Neural progenitor cell (in vitro differentiated cells): Measurements from ENCODE around the gene PIGK. TPM values are rescaled to one million over a fixed set of nuclear protein-coding genes. Genes with fewer than 3 reads are reported as not detected.

Experiments used
- DNase-seq: peaks from one replicate; pipeline ENCODE4 v3.0.0-alpha.2; 2016; ENCODE audit warnings: low spot score
- H2AFZ ChIP-seq: fragments of 200-600 bp; sonication (generic); replicated peaks from 2 replicates; pipeline ENCODE4 v1.6.1; 2016; ENCODE audit warnings: antibody characterized with exemption
- H3F3A ChIP-seq: fragments of 200-600 bp; sonication (generic); 2 replicates; pipeline ENCODE4 v1.6.1; 2016; ENCODE audit warnings: antibody characterized with exemption, low read depth
- H3K27ac ChIP-seq: fragments of 200-600 bp; sonication (generic); 2 replicates; pipeline ENCODE4 v1.5.1; 2016; ENCODE audit warnings: mild to moderate bottlenecking
- H3K27me3 ChIP-seq: fragments of 200-600 bp; sonication (generic); 2 replicates; pipeline ENCODE4 v1.6.1; 2016; ENCODE audit warnings: mild to moderate bottlenecking, moderate library complexity
- H3K36me3 ChIP-seq: fragments of 200-600 bp; sonication (generic); 2 replicates; pipeline ENCODE4 v1.5.1; 2016
- H3K4me1 ChIP-seq: fragments of 200-600 bp; sonication (generic); 2 replicates; pipeline ENCODE4 v1.6.1; 2016; ENCODE audit warnings: mixed run types
- H3K4me2 ChIP-seq: fragments of 200-600 bp; sonication (generic); 2 replicates; pipeline ENCODE4 v1.6.1; 2016
- H3K4me3 ChIP-seq: fragments of 200-600 bp; sonication (generic); 2 replicates; pipeline ENCODE4 v1.5.1; 2016
- H3K79me2 ChIP-seq: fragments of 200-600 bp; sonication (generic); 2 replicates; pipeline ENCODE4 v1.6.1; 2016; ENCODE audit warnings: low read depth
- H3K9ac ChIP-seq: fragments of 200-600 bp; sonication (generic); 2 replicates; pipeline ENCODE4 v1.6.1; 2016
- H3K9me3 ChIP-seq: fragments of 200-600 bp; sonication (generic); 2 replicates; pipeline ENCODE4 v1.5.1; 2016; ENCODE audit warnings: low read depth
- H4K20me1 ChIP-seq: fragments of 200-600 bp; sonication (generic); 2 replicates; pipeline ENCODE4 v1.6.1; 2016; ENCODE audit warnings: low read depth
- H3K27ac Mint-ChIP-seq: 3 replicates; pipeline ENCODE4 v1.8.0; 2021; ENCODE audit warnings: mixed read lengths
- H3K27me3 Mint-ChIP-seq: 2 replicates; pipeline ENCODE4 v1.8.0; 2022; ENCODE audit warnings: low read depth, mild to moderate bottlenecking, inconsistent platforms, moderate library complexity, mixed read lengths; ENCODE audit not compliant: insufficient read depth
- H3K36me3 Mint-ChIP-seq: 3 replicates; pipeline ENCODE4 v1.8.0; 2021; ENCODE audit warnings: mixed read lengths
- H3K4me1 Mint-ChIP-seq: 3 replicates; pipeline ENCODE4 v1.8.0; 2021; ENCODE audit warnings: mixed read lengths
- H3K4me3 Mint-ChIP-seq: 3 replicates; pipeline ENCODE4 v1.8.0; 2021; ENCODE audit warnings: mild to moderate bottlenecking, moderate library complexity, mixed read lengths
- H3K9me3 Mint-ChIP-seq: 3 replicates; pipeline ENCODE4 v1.8.0; 2020; ENCODE audit warnings: mixed read lengths
- EZH2 ChIP-seq: fragments of 200-600 bp; sonication (generic); IDR thresholded peaks from 2 replicates; pipeline ENCODE4 v1.6.1; 2017; ENCODE audit warnings: antibody characterized with exemption, mild to moderate bottlenecking, moderate library complexity
- EZH2phosphoT487 ChIP-seq: fragments of 200-600 bp; sonication (generic); IDR thresholded peaks from 2 replicates; pipeline ENCODE4 v1.6.1; 2017; ENCODE audit warnings: antibody characterized with exemption
- total RNA-seq: library from RNA; depleted of rRNA; stranded (reverse); fragments of >200 nt; gene quantifications from 2 replicates; pipeline ENCODE4 v1.2.3, GENCODE V29; 2015; ENCODE audit warnings: low replicate concordance
- TF ChIP-seq, protein P1 (sequence below): fragments of 200-600 bp; sonication (generic); IDR thresholded peaks from 2 replicates; pipeline ENCODE4 v1.5.1; 2017; ENCODE audit warnings: antibody characterized with exemption, mild to moderate bottlenecking

PIGK gene
- total RNA-seq, 1 donor from 2014 or later: 44.1 TPM

DNA sequence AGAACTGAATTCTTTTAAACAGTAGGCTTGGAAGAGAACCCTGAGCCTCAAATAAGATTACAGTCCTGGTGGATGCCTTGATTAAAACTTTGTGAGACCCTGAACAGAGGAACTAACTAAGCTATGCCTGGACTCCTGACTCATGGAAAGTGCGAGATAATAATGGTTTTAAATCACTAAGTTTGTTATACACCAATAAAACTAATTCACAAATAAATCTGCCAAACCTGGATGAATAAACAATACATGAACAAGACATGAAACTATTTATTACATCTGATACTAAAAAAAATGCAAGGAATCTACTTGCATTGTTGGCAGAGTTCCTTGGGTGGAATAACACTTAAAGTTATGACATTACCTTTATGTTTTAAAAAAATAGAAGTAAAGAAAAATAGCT is 118.4 kb downstream of the PIGK start:
- no peak overlapping the region for H3K27ac Mint-ChIP-seq
- H3K36me3 Mint-ChIP-seq: peaks cover 5% of the 10 kb centered on the region
- H3K4me2 ChIP-seq: peak overlapping the region; percentile 53
- no peaks in the 10 kb centered on the region for H4K20me1 ChIP-seq
- H3K27ac ChIP-seq: peak overlapping the region; percentile 54
- TF ChIP-seq, protein P1, sequence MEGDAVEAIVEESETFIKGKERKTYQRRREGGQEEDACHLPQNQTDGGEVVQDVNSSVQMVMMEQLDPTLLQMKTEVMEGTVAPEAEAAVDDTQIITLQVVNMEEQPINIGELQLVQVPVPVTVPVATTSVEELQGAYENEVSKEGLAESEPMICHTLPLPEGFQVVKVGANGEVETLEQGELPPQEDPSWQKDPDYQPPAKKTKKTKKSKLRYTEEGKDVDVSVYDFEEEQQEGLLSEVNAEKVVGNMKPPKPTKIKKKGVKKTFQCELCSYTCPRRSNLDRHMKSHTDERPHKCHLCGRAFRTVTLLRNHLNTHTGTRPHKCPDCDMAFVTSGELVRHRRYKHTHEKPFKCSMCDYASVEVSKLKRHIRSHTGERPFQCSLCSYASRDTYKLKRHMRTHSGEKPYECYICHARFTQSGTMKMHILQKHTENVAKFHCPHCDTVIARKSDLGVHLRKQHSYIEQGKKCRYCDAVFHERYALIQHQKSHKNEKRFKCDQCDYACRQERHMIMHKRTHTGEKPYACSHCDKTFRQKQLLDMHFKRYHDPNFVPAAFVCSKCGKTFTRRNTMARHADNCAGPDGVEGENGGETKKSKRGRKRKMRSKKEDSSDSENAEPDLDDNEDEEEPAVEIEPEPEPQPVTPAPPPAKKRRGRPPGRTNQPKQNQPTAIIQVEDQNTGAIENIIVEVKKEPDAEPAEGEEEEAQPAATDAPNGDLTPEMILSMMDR: no peak
- TF ChIP-seq EZH2phosphoT487: no peak
- TF ChIP-seq EZH2: no peak
- no peak for DNase-seq
- no peaks in the 10 kb centered on the region for H3K36me3 ChIP-seq
- peaks cover 9% of the 10 kb centered on the region for H3K4me1 Mint-ChIP-seq
- H2AFZ ChIP-seq: no peak overlapping the region
- H3K27me3 ChIP-seq: no peaks in the 10 kb centered on the region
- H3K4me1 ChIP-seq: peaks cover 14% of the 10 kb centered on the region
- H3K9ac ChIP-seq: no peak overlapping the region
- H3K9me3 Mint-ChIP-seq: peaks cover 3% of the 10 kb centered on the region
- no peak overlapping the region for H3K4me3 Mint-ChIP-seq
- no peaks in the 10 kb centered on the region for H3F3A ChIP-seq
- H3K4me3 ChIP-seq: no peak overlapping the region
- no peaks in the 10 kb centered on the region for H3K9me3 ChIP-seq
- peaks cover 2% of the 10 kb centered on the region for H3K27me3 Mint-ChIP-seq
- no peaks in the 10 kb centered on the region for H3K79me2 ChIP-seq

DNA sequence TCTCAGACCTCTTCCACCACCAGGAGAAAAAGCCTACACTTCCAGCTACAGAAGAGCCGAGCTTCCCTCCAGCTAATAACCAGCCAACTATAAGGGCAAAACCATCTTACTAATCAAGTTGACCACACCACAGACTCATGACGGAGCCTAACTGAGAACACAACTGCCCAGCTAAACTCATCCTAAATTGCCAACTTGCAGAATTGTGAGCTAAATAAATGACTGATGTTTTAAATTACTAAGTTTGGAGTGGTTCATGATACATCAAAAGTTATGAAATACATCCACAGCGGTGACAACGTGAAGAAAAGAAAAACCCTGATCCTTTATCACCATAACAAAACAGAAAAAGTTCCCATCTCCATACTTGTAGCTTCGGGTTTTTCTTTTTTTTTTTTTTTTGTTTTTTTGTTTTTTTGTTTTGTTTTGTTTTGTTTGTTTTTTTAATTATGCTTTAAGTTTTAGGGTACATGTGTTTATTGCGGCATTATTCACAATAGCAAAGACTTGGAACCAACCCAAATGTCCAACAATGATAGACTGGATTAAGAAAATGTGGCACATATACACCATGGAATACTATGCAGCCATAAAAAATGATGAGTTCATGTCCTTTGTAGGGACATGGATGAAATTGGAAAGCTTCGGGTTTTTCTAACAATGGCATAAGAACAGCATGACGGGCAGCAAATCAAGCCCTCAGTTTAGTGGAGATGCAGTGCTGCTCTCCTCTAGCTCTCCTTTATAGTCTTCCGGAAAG is 122.6 kb downstream of the PIGK start:
- Mint-ChIP-seq H3K27me3 (no peaks in the 10 kb centered on the region), H3K36me3 (peaks cover 3% of the 10 kb centered on the region), H3K4me1 (peaks cover 25% of the 10 kb centered on the region), H3K4me3 (no peak overlapping the region), H3K27ac (peak overlapping the region; percentile 52), H3K9me3 (peaks cover 3% of the 10 kb centered on the region)
- no peak for DNase-seq
- no peak for TF ChIP-seq EZH2
- TF ChIP-seq EZH2phosphoT487: no peak
- TF ChIP-seq, protein P1: no peak
- Histone ChIP-seq H3K4me1 (peaks cover 23% of the 10 kb centered on the region), H4K20me1 (no peaks in the 10 kb centered on the region), H3K36me3 (no peaks in the 10 kb centered on the region), H3K9me3 (no peaks in the 10 kb centered on the region), H3K27me3 (no peaks in the 10 kb centered on the region), H3K27ac (no peak overlapping the region), H3K4me2 (no peak overlapping the region), H3K4me3 (no peak overlapping the region), H2AFZ (no peak overlapping the region), H3K79me2 (no peaks in the 10 kb centered on the region), H3K9ac (no peak overlapping the region), H3F3A (no peaks in the 10 kb centered on the region)

DNA sequence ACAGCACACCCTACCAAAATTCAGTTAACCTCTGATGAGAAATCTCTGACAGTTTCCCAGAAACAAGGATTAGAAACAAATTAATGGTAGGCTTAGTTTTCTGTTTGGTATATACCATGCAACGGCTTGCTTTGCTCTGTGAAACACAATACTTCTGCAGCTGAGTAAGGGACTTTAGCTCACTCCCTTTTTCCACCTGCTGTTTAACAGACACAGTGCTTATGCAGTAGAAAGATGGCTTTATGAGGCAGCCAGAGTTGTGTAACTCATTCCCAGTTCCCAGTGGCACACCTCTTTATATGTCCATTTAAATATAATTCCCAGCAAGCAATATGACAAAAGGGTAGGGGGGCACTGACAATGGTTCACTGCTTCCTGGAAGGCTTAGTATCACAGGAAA is 124.0 kb downstream of the PIGK start:
- no peak for TF ChIP-seq EZH2phosphoT487
- TF ChIP-seq, protein P1: no peak
- no peak for TF ChIP-seq EZH2
- peak overlapping the region; percentile 9 for H3K4me2 ChIP-seq
- H2AFZ ChIP-seq: no peak overlapping the region
- no peak overlapping the region for H3K27ac ChIP-seq
- no peaks in the 10 kb centered on the region for H3K27me3 Mint-ChIP-seq
- no peak for DNase-seq
- H3K79me2 ChIP-seq: no peaks in the 10 kb centered on the region
- H3K36me3 Mint-ChIP-seq: peaks cover 3% of the 10 kb centered on the region
- no peaks in the 10 kb centered on the region for H4K20me1 ChIP-seq
- no peak overlapping the region for H3K9ac ChIP-seq
- H3K4me1 ChIP-seq: peaks cover 16% of the 10 kb centered on the region
- peaks cover 3% of the 10 kb centered on the region for H3K9me3 Mint-ChIP-seq
- H3K4me3 ChIP-seq: no peak overlapping the region
- no peaks in the 10 kb centered on the region for H3K36me3 ChIP-seq
- no peak overlapping the region for H3K27ac Mint-ChIP-seq
- no peaks in the 10 kb centered on the region for H3K27me3 ChIP-seq
- H3K4me3 Mint-ChIP-seq: no peak overlapping the region
- peaks cover 21% of the 10 kb centered on the region for H3K4me1 Mint-ChIP-seq
- H3F3A ChIP-seq: no peaks in the 10 kb centered on the region
- H3K9me3 ChIP-seq: no peaks in the 10 kb centered on the region
